Measurements from ENCODE around the gene WDFY3. TPM values are rescaled to one million over a fixed set of nuclear protein-coding genes. Genes with fewer than 3 reads are reported as not detected.

Gene WDFY3
- total and polyA plus RNA-seq, 2 of the 13 experiments (the other 11 are each of a cell fraction or from before 2014, with no cell fraction given): 16.7 to 24.5 TPM

- no peak for TF ChIP-seq THAP8 (CRISPR knock-in tag; IDR thresholded peaks at IDR 0.05; ENCODE audit: borderline replicate concordance)
- no peak for TF ChIP-seq ZNF761 (CRISPR knock-in tag; conservative IDR thresholded peaks at IDR 0.05)
- peak; percentile 71 for TF ChIP-seq ZNF143 (CRISPR knock-in tag; IDR thresholded peaks at IDR 0.05)
- TF ChIP-seq ZBTB20 (CRISPR knock-in tag; IDR thresholded peaks at IDR 0.05; ENCODE audit: borderline replicate concordance, low read depth): no peak
- TF ChIP-seq FOXO1 (CRISPR knock-in tag; IDR thresholded peaks at IDR 0.05): no peak
- TF ChIP-seq KDM2A (CRISPR knock-in tag; IDR thresholded peaks at IDR 0.05; ENCODE audit: borderline replicate concordance, low read depth): no peak
- TF ChIP-seq THAP11 (CRISPR knock-in tag; IDR thresholded peaks at IDR 0.05): peak; percentile 77
- TF ChIP-seq YY1 (IDR thresholded peaks at IDR 0.05; ENCODE audit: insufficient read depth, insufficient replicate concordance, low read depth, low read length): no peak
- ChIA-PET POLR2A (no interaction called here), CTCF (ENCODE audit: low intra/inter-chr PET ratio, low total read pairs) (no interaction called here)
- Histone ChIP-seq H3K4me2 (ENCODE audit: low read depth, low read length) (no peak overlapping the region), H3K36me3 (replicated peaks in 1 of 2; ENCODE audit: control insufficient read depth in 1 of 2, insufficient read depth in 2 of 2, low read length in 2 of 2) (no peaks in the 10 kb centered on the region), H3K27me3 (ENCODE audit: control insufficient read depth in 1 of 2, insufficient read depth in 2 of 2, low read length in 2 of 2) (no peaks in the 10 kb centered on the region), H3K79me2 (ENCODE audit: insufficient read depth, low read length) (no peaks in the 10 kb centered on the region), H3K4me3 (replicated peaks in 1 of 3; ENCODE audit: insufficient read depth in 1 of 3, low read depth in 2 of 3, low read length in 3 of 3) (no peak overlapping the region), H4K20me1 (ENCODE audit: insufficient read depth, low read length) (no peaks in the 10 kb centered on the region), H3K9ac (ENCODE audit: insufficient read depth, low read depth, low read length) (no peak overlapping the region), H2AFZ (ENCODE audit: low read length) (no peak overlapping the region), H3K27ac (ENCODE audit: extremely low read length, insufficient read depth, low read length) (no peak overlapping the region), H3K9me3 (ENCODE audit: low read length) (no peaks in the 10 kb centered on the region), H3K4me1 (ENCODE audit: insufficient read depth, low read length) (no peaks in the 10 kb centered on the region)
- in situ Hi-C loops (cut with HindIII; ENCODE audit: extremely low pct_ligation_motif_present, low pct_unique_long_range_greater_than_20kb) (no loop called here), intact Hi-C loops (cut with micrococcal nuclease; ENCODE audit: unreplicated experiment) (no loop called here)
- DNase-seq (ENCODE audit: low spot score) (no peak), FAIRE-seq (no peak), ATAC-seq (no peak)
- BruUV-seq (replicated peaks): no TSS peak
- 23% methylated on average over 3 of the region's 3 CpGs for WGBS (ENCODE audit: low lambda C conversion rate)
These were observed 27.8 kb upstream of the WDFY3 start for GRCh38 chr4:84994280-84994679.

DNA sequence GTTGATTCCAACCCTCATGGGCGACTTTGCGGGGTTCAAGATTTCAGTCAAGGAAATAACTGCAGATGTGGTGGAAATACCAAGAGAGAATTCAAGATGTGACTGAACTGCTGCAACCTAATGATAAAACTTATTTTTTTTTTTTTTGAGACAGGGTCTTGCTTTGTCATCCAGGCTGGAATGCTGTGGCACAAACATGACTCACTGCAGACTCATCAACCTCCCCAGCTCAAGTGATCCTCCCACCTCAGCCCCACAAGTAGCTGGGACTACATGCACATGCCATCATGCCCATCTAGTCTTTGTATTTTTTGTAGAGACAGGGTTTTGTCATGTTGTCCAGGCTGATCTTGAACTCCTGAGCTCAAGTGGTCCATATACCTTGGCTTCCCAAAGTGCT is 19.5 kb upstream of the WDFY3 start:
- Histone ChIP-seq H3K27ac (ENCODE audit: extremely low read length, insufficient read depth, low read length) (no peak overlapping the region), H2AFZ (ENCODE audit: low read length) (no peak overlapping the region), H3K4me1 (ENCODE audit: insufficient read depth, low read length) (no peaks in the 10 kb centered on the region), H3K36me3 (replicated peaks in 1 of 2; ENCODE audit: control insufficient read depth in 1 of 2, insufficient read depth in 2 of 2, low read length in 2 of 2) (no peaks in the 10 kb centered on the region), H3K79me2 (ENCODE audit: insufficient read depth, low read length) (no peaks in the 10 kb centered on the region), H3K9me3 (ENCODE audit: low read length) (no peaks in the 10 kb centered on the region), H3K4me3 (replicated peaks in 1 of 3; ENCODE audit: insufficient read depth in 1 of 3, low read depth in 2 of 3, low read length in 3 of 3) (no peak overlapping the region), H3K4me2 (ENCODE audit: low read depth, low read length) (no peak overlapping the region), H4K20me1 (ENCODE audit: insufficient read depth, low read length) (no peaks in the 10 kb centered on the region), H3K27me3 (ENCODE audit: control insufficient read depth in 1 of 2, insufficient read depth in 2 of 2, low read length in 2 of 2) (no peaks in the 10 kb centered on the region), H3K9ac (ENCODE audit: insufficient read depth, low read depth, low read length) (no peak overlapping the region)
- ATAC-seq: no peak
- TF ChIP-seq, protein P1, sequence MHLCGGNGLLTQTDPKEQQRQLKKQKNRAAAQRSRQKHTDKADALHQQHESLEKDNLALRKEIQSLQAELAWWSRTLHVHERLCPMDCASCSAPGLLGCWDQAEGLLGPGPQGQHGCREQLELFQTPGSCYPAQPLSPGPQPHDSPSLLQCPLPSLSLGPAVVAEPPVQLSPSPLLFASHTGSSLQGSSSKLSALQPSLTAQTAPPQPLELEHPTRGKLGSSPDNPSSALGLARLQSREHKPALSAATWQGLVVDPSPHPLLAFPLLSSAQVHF (CRISPR knock-in tag; IDR thresholded peaks at IDR 0.05): no peak
- peak; percentile 40 for TF ChIP-seq FOSL2 (CRISPR knock-in tag; IDR thresholded peaks at IDR 0.05)
- BruUV-seq (replicated peaks): no TSS peak
- POLR2A ChIA-PET: no interaction called here
- in situ Hi-C loops (cut with HindIII; ENCODE audit: extremely low pct_ligation_motif_present, low pct_unique_long_range_greater_than_20kb): no loop called here
- DNase-seq (ENCODE audit: low spot score): peak; percentile 6
- intact Hi-C loops (cut with micrococcal nuclease; ENCODE audit: unreplicated experiment): no loop called here
- 41% methylated on average over 2 of the region's 2 CpGs for WGBS (ENCODE audit: low lambda C conversion rate)
- CTCF ChIA-PET (ENCODE audit: low intra/inter-chr PET ratio, low total read pairs): no interaction called here
- no peak for FAIRE-seq
